Lower lobe of right lung (tissue), 2 donors: ENCODE results near the gene CCDC175. TPM values are rescaled to one million over a fixed set of nuclear protein-coding genes. Genes with fewer than 3 reads are reported as not detected.

ENCODE experiments used
- ATAC-seq, 2 donors: fragments of 200-7000 bp; cut with Tn5 transposase; one replicate each; pipeline ENCODE4 v1.9.1; 2020 to 2022; ENCODE audit warnings: mild to moderate bottlenecking in 2 of 2, moderate library complexity in 2 of 2
- DNase-seq: peaks from one replicate; pipeline ENCODE4 v3.0.0-alpha.2; 2020
- H3K27ac ChIP-seq: fragments of 200-600 bp; one replicate; pipeline ENCODE4 v1.8.0; 2022
- H3K27me3 ChIP-seq: fragments of 200-600 bp; one replicate; pipeline ENCODE4 v1.8.0; 2022; ENCODE audit warnings: low read depth
- H3K36me3 ChIP-seq: fragments of 200-600 bp; one replicate; pipeline ENCODE4 v1.8.0; 2022; ENCODE audit warnings: mild to moderate bottlenecking
- H3K4me1 ChIP-seq: fragments of 200-600 bp; one replicate; pipeline ENCODE4 v1.8.0; 2022
- H3K4me3 ChIP-seq: fragments of 200-600 bp; one replicate; pipeline ENCODE4 v1.8.0; 2022; ENCODE audit warnings: mild to moderate bottlenecking
- H3K9me3 ChIP-seq: fragments of 200-600 bp; one replicate; pipeline ENCODE4 v1.8.0; 2022
- intact Hi-C: fragments of 100-400 bp; cut with DNase I; formaldehyde crosslinking; loops from one replicate; pipeline ENCODE4 v1.11.0; 2022
- total RNA-seq: library from RNA; stranded (reverse); fragmentation: NEBNext Ultra II Directional; extraction: Animal tissue kit (Norgen Biotek cat#: 25700); gene quantifications from one replicate; pipeline ENCODE4 v1.2.1, GENCODE V29; 2021
- TF ChIP-seq, protein P1 (sequence below): fragments of 200-600 bp; IDR thresholded peaks from one replicate; pipeline ENCODE4 v1.8.0; 2022; ENCODE audit warnings: antibody characterized with exemption, mild to moderate bottlenecking
- donor health status: DM: no; HTN: yes; CAD: no; lungs with severe emphysema.

Gene CCDC175
- total RNA-seq, 1 donor from 2014 or later: 1.0 TPM

DNA sequence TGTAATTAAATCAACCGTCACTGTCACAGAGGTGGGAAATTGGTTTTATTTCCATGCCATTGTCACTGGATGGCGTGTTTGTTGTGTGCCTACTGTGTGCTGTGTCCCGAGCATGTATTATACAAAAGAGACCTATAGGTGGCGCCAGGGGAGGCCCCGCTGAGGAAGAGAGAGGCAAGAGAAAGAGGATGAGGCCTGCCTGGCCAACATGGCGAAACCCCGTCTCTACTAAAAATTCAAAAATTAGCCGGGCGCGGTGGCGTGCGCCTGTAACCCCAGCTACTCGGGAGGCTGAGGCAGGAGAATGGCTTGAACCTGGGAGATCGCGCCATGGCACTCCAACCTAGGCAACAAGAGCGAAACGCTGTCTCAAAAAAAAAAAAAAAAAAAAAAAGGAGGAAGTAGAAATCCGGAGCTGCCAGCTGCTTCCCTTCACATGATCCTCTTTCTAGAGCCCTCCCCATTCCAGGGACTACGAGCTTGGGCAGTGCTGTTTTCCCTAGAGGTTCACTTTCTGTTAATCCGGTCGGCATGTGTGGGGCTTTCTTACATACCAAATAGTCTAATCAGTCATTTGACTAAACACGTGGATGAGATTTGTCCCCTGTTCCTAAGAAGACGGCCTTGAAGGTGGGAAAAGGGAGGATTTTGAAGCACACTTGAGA is 6.4 kb upstream of the CCDC175 start:
- H3K36me3 ChIP-seq: no peaks in the 10 kb centered on the region
- peaks cover 6% of the 10 kb centered on the region for H3K27me3 ChIP-seq
- intact Hi-C loops: no loop called here
- H3K9me3 ChIP-seq: no peaks in the 10 kb centered on the region
- ATAC-seq: peak; percentile 52 to 56
- no peak overlapping the region for H3K27ac ChIP-seq
- H3K4me1 ChIP-seq: no peaks in the 10 kb centered on the region
- DNase-seq: peak; percentile 40
- TF ChIP-seq, protein P1, sequence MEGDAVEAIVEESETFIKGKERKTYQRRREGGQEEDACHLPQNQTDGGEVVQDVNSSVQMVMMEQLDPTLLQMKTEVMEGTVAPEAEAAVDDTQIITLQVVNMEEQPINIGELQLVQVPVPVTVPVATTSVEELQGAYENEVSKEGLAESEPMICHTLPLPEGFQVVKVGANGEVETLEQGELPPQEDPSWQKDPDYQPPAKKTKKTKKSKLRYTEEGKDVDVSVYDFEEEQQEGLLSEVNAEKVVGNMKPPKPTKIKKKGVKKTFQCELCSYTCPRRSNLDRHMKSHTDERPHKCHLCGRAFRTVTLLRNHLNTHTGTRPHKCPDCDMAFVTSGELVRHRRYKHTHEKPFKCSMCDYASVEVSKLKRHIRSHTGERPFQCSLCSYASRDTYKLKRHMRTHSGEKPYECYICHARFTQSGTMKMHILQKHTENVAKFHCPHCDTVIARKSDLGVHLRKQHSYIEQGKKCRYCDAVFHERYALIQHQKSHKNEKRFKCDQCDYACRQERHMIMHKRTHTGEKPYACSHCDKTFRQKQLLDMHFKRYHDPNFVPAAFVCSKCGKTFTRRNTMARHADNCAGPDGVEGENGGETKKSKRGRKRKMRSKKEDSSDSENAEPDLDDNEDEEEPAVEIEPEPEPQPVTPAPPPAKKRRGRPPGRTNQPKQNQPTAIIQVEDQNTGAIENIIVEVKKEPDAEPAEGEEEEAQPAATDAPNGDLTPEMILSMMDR: peak; percentile 16
- H3K4me3 ChIP-seq: peak overlapping the region; percentile 22

DNA sequence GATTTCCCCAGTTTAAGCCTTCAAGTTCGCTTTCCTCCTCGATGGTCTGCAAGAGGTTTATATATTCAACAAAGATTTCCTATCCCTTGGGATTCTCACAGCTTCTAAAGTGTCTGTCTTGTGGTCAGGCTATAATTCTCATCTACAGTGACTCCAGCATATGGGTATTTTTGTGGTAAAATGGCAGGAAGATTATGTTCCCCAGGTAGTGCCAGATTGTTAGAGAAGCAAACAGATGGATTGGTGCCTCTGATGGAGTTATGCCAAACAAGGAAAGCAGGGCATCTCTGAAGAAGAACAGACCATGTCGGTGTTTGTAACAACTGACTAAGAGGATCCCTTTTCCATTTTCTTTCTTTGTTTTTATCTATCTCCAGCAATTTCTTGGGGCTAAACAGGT is 5.5 kb upstream of the CCDC175 start:
- Histone ChIP-seq H3K4me3 (no peak overlapping the region), H3K27me3 (peaks cover 6% of the 10 kb centered on the region), H3K9me3 (no peaks in the 10 kb centered on the region), H3K4me1 (no peaks in the 10 kb centered on the region), H3K27ac (no peak overlapping the region), H3K36me3 (no peaks in the 10 kb centered on the region)
- ATAC-seq (no peak), DNase-seq (no peak)
- TF ChIP-seq, protein P1: no peak
- intact Hi-C loops: no loop called here

DNA sequence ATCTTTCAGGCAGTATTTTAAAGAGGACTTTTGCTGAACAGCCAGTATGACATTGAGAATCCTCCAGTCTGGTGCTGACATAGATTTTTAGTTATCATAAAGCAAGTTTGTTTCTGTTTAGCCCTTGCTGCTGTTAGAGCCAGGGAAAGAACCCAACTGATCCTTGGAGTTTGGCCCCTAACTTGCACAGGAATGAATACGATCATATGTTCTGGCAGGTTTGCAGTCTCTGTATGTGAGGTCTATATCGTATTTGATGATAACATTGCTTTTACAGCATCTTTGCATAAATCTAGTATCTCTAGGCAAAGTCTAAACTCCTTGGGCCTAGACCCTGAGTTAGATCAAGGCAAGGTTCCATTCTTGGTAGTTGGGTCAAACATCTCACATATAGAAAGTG is 4.3 kb upstream of the CCDC175 start:
- Histone ChIP-seq H3K27me3 (peaks cover 6% of the 10 kb centered on the region), H3K36me3 (no peaks in the 10 kb centered on the region), H3K4me1 (peaks cover 12% of the 10 kb centered on the region), H3K27ac (no peak overlapping the region), H3K4me3 (no peak overlapping the region), H3K9me3 (no peaks in the 10 kb centered on the region)
- DNase-seq (no peak), ATAC-seq (no peak)
- TF ChIP-seq, protein P1: no peak
- intact Hi-C loops: no loop called here

DNA sequence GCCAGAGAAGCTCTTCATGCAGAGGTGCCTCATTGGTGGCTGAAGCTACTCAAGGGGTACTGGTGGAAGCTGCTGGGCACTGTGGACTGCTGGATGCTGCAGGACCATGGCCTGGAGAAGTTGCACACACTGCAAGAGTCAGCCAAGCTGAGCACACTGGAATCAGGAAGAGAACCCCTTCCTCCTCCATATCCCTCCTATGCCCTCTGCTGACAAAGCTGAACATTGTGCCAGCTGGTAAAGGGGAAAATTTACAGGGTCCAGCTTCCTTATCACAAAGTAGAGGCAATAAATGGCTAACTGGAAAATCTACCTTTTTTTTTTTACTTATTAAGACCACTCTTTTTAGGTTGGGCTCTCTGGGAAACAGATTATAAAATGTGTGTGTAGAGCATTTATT is 6.5 kb downstream of the CCDC175 start:
- Histone ChIP-seq H3K4me1 (no peaks in the 10 kb centered on the region), H3K9me3 (no peaks in the 10 kb centered on the region), H3K27me3 (no peaks in the 10 kb centered on the region), H3K4me3 (no peak overlapping the region), H3K27ac (no peak overlapping the region), H3K36me3 (no peaks in the 10 kb centered on the region)
- no peak for ATAC-seq
- no peak for DNase-seq
- TF ChIP-seq, protein P1: no peak
- intact Hi-C loops: no loop called here

DNA sequence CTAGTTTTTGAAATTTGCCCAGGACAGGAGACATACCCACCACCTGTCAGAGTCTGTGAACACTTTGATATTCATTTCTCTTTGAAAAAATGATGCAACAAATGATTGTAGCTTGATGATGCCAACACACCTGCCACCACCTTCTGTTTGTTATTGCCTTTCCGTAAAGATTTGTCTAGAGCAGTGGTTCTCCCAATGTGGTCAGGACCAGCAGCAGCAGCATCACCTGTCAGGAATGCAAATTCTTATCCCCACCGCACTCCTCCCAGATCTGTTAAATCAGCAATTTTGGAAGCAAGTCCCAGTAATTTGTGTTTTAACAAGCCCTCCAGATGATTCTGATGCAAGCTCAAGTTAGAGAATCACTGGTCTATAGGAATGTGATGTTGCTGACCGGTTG is 9.9 kb downstream of the CCDC175 start:
- intact Hi-C loops: no loop called here
- TF ChIP-seq, protein P1: no peak
- H3K36me3 ChIP-seq: no peaks in the 10 kb centered on the region
- no peaks in the 10 kb centered on the region for H3K4me1 ChIP-seq
- H3K27me3 ChIP-seq: no peaks in the 10 kb centered on the region
- DNase-seq (no peak), ATAC-seq (no peak)
- H3K9me3 ChIP-seq: no peaks in the 10 kb centered on the region
- no peak overlapping the region for H3K27ac ChIP-seq
- H3K4me3 ChIP-seq: no peak overlapping the region
